K562 (cell line): ENCODE results near the gene SLX9. TPM values are rescaled to one million over a fixed set of nuclear protein-coding genes. Genes with fewer than 3 reads are reported as not detected.

Source experiments
- ATAC-seq: fragments of 200-7000 bp; cut with Tn5 transposase; 3 replicates; pipeline ENCODE4 v1.9.1; 2020; ENCODE audit warnings: moderate library complexity
- BruUV-seq: library from RNA; stranded (reverse); fragments of 400-500 nt; replicated peaks from 2 replicates; lab custom pipeline; 2021; lab: Mats Ljungman, UMichigan
- CTCF ChIA-PET: fragments of 300-600 bp; formaldehyde crosslinking; extraction: SDS; loops from one replicate; lab custom pipeline; 2021; ENCODE audit warnings: low intra/inter-chr PET ratio; lab: Yijun Ruan, JAX
- POLR2A ChIA-PET: fragments of 300-600, 350-650 bp; sonication (Branson Sonifier 250); formaldehyde crosslinking; extraction: SDS; loops from one replicate; lab custom pipeline; 2021; ENCODE audit warnings: antibody characterized with exemption, inconsistent platforms; lab: Yijun Ruan, JAX
- DNase-seq, 4 experiments: peaks; one replicate each; pipeline versions ENCODE4 v3.0.0 to v3.0.0-alpha.2; 2011 to 2018; ENCODE audit warnings: low spot score in 3 of 4, mixed read lengths in 3 of 4; ENCODE audit errors: extremely low read depth in 1 of 4
- FAIRE-seq: peaks from 2 replicates; lab custom pipeline; 2011; peaks lifted over from hg19 to GRCh38; lab: Jason Lieb, UNC
- H2AFZ ChIP-seq: 2 replicates; pipeline ENCODE4 v1.6.0; 2011; ENCODE audit warnings: low read depth, low read length, control low read depth, inconsistent platforms
- H3K27ac ChIP-seq: fragments of 200-600 bp; 3 replicates; pipeline ENCODE4 v1.8.0; 2011; ENCODE audit warnings: low read depth, mild to moderate bottlenecking, control low read depth, inconsistent platforms, low read length, moderate library complexity, mixed read lengths; ENCODE audit errors: extremely low read depth
- H3K27me3 ChIP-seq, 2 experiments: fragments of 300-600 bp in 1 of 2; 2 replicates in 1 of 2; 3 replicates in 1 of 2; pipeline versions ENCODE4 v1.6.0 to v1.8.0; 2011; ENCODE audit warnings: inconsistent platforms in 2 of 2, low read length in 2 of 2, mild to moderate bottlenecking in 1 of 2, mixed read lengths in 1 of 2, moderate library complexity in 1 of 2; ENCODE audit not compliant: control insufficient read depth in 2 of 2, insufficient read depth in 2 of 2
- H3K36me3 ChIP-seq: fragments of 300-600 bp; 3 replicates; pipeline ENCODE4 v1.8.0; 2011; ENCODE audit warnings: mild to moderate bottlenecking, low read length, inconsistent platforms; ENCODE audit not compliant: control insufficient read depth, insufficient read depth
- H3K4me1 ChIP-seq, 2 experiments: fragments of 200-600 bp in 1 of 2; replicated peaks in 1 of 2; 2 replicates in 1 of 2; 3 replicates in 1 of 2; pipeline versions ENCODE4 v1.5.1 to v1.8.0; 2011; ENCODE audit warnings: inconsistent platforms in 2 of 2, low read length in 2 of 2, mild to moderate bottlenecking in 1 of 2, mixed read lengths in 1 of 2, moderate library complexity in 1 of 2; ENCODE audit not compliant: control insufficient read depth in 2 of 2, insufficient read depth in 2 of 2
- H3K4me2 ChIP-seq: 2 replicates; pipeline ENCODE4 v1.6.1; 2011; ENCODE audit warnings: low read length, control low read depth, inconsistent platforms, mixed read lengths; ENCODE audit not compliant: insufficient read depth
- H3K4me3 ChIP-seq: fragments of 200-600 bp; sonication (generic), shearing (Covaris generic); 2 replicates; pipeline ENCODE4 v1.5.1; 2016; ENCODE audit warnings: control low read depth, inconsistent platforms
- H3K79me2 ChIP-seq: fragments of 200-600 bp; 3 replicates; pipeline ENCODE4 v1.8.0; 2011; ENCODE audit warnings: low read length, inconsistent platforms; ENCODE audit not compliant: control insufficient read depth, insufficient read depth
- H3K9ac ChIP-seq, 2 experiments: 2 replicates each; pipeline versions ENCODE4 v1.6.0 to v1.6.1; 2011; ENCODE audit warnings: low read depth in 2 of 2, low read length in 2 of 2, control low read depth in 1 of 2, inconsistent platforms in 1 of 2, mild to moderate bottlenecking in 1 of 2, mixed read lengths in 1 of 2; ENCODE audit not compliant: insufficient read depth in 1 of 2
- H3K9me1 ChIP-seq: one replicate; pipeline ENCODE4 v1.6.0; 2011; ENCODE audit warnings: inconsistent platforms, mild to moderate bottlenecking, low read length, moderate library complexity; ENCODE audit not compliant: control insufficient read depth, insufficient read depth
- H3K9me3 ChIP-seq: replicated peaks from 2 replicates; pipeline ENCODE4 v1.5.1; 2011; ENCODE audit warnings: low read depth, low read length, inconsistent platforms; ENCODE audit not compliant: control insufficient read depth, insufficient read depth
- H4K20me1 ChIP-seq: replicated peaks from 2 replicates; pipeline ENCODE4 v1.6.1; 2011; ENCODE audit warnings: low read length, inconsistent platforms, mixed read lengths; ENCODE audit not compliant: control insufficient read depth, insufficient read depth
- RBM22 ChIP-seq: fragments of 200-400 bp; formaldehyde crosslinking; IDR thresholded peaks from 2 replicates; pipeline ENCODE4 v1.6.1; 2018; ENCODE audit warnings: low read length, low read depth; ENCODE audit not compliant: poor library complexity, severe bottlenecking
- WGBS: fragments of 100-300 bp; shearing (Covaris generic); methylation state at CpG from one replicate; pipeline ENCODE4 v1.1.6; 2016; ENCODE audit warnings: low coverage, mixed read lengths; ENCODE audit not compliant: insufficient coverage; ENCODE audit errors: missing lambda C conversion rate; 5-methylcytosine and 5-hydroxymethylcytosine counted together
- in situ Hi-C: fragments of 300-500 bp; cut with MboI; formaldehyde crosslinking; loops from 4 replicates; pipeline ENCODE4 v1.15.0; 2018; ENCODE audit warnings: inconsistent platforms, mixed read lengths
- intact Hi-C: fragments of 100-400 bp; cut with micrococcal nuclease; formaldehyde crosslinking; loops from 2 replicates; pipeline ENCODE4 v1.14.2; 2022
- polyA plus RNA-seq, 8 experiments: library from polyadenylated mRNA; depleted of rRNA in 4 of 8; stranded (reverse) in 5 of 8; unstranded in 3 of 8; fragments of >200 nt; fragmentation: Nextera tagmentation in 2 of 8; fragmentation: Illumina TruSeq in 1 of 8; extraction: Ambion mirVana in 2 of 8; extraction: Trizol in 1 of 8; gene quantifications; 2 replicates each; pipeline versions ENCODE4 v1.2.1 to v1.2.3, GENCODE V29; 2011 to 2014; ENCODE audit warnings: inconsistent platforms in 1 of 8, missing spikeins in 1 of 8
- total RNA-seq, 7 experiments: library from RNA; depleted of rRNA in 6 of 7; stranded (reverse); fragments of >200 nt in 6 of 7; fragmentation: Illumina TruSeq in 2 of 7; extraction: Trizol in 2 of 7; gene quantifications; 2 replicates each; pipeline versions ENCODE4 v1.2.1 to v1.2.3, GENCODE V29; 2011 to 2021; ENCODE audit warnings: low replicate concordance in 1 of 7
- TF ChIP-seq, protein P1 (sequence below): IDR thresholded peaks from 3 replicates; pipeline ENCODE4 v1.6.1; 2011; ENCODE audit warnings: borderline replicate concordance, mild to moderate bottlenecking, moderate library complexity; ENCODE audit not compliant: insufficient read length; ENCODE audit errors: extremely low read depth

SLX9 gene
- total and polyA plus RNA-seq, 9 of the 15 experiments (the other 6 are each of a cell fraction or from before 2014, with no cell fraction given): 1.2 to 75.5 (median 16.5) TPM

DNA sequence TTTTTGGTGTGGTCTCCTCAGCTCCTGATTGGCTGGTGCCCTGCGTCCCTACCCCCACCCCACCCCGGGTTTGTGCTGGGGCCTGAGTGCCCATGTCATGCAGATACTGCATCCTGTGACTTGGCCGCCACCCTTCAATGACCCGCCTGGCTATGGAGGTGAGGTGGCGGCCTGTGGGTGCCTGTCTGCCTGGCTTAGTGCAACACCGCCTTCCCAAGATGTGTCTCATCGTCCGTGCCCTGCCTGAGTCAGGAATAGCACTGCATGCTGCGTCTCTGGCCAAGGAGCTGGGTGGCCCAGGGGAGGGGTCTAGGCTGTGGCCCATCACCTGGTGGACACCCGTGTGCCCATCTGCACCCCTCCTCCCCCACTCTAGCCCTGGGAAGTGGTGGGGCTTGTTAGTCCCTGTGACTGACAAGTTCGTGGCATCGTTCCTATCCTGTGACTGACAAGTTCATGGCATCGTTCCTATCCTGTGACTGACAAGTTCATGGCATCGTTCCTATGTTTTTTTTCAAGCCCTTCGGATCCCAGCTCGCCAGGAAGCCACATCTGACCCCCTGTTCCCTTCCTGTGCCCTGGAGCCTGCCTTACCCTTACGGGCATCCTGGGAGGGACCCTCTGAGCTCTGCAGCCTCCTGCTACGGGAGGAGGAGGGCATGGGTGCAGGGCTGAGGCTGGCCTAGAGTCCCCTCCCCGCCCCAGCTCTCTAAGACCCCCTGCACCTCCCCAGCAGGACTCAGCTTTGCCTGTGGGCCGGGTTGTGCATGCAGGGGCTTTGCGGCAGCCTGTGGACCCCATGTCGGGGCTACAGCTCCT lies 7.5 kb downstream of the SLX9 start:
- DNase-seq (peak in 2 of 4 experiments; percentile 56 to 57), FAIRE-seq (no peak), ATAC-seq (no peak)
- peaks cover 94% of the 10 kb centered on the region; the same call in 2 of the 3 replicates for H3K36me3 ChIP-seq
- H3K4me3 ChIP-seq: no peak overlapping the region
- H3K4me1 ChIP-seq: peaks cover 0 to 56% of the 10 kb centered on the region in 2 experiments; a peak in 2 of 5 replicates
- 87% methylated on average over 22 of the region's 22 CpGs for WGBS
- peak; percentile 20 for TF ChIP-seq RBM22
- TF ChIP-seq, protein P1, sequence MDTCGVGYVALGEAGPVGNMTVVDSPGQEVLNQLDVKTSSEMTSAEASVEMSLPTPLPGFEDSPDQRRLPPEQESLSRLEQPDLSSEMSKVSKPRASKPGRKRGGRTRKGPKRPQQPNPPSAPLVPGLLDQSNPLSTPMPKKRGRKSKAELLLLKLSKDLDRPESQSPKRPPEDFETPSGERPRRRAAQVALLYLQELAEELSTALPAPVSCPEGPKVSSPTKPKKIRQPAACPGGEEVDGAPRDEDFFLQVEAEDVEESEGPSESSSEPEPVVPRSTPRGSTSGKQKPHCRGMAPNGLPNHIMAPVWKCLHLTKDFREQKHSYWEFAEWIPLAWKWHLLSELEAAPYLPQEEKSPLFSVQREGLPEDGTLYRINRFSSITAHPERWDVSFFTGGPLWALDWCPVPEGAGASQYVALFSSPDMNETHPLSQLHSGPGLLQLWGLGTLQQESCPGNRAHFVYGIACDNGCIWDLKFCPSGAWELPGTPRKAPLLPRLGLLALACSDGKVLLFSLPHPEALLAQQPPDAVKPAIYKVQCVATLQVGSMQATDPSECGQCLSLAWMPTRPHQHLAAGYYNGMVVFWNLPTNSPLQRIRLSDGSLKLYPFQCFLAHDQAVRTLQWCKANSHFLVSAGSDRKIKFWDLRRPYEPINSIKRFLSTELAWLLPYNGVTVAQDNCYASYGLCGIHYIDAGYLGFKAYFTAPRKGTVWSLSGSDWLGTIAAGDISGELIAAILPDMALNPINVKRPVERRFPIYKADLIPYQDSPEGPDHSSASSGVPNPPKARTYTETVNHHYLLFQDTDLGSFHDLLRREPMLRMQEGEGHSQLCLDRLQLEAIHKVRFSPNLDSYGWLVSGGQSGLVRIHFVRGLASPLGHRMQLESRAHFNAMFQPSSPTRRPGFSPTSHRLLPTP: no peak
- peaks cover 5% of the 10 kb centered on the region for H3K9me1 ChIP-seq
- ChIA-PET POLR2A (interaction anchor here (0.6 to 4.2 kb wide), 7 partner anchors 10 to 628 kb away, joined by 3 to 14 read pairs (median 3); no protein-coding TSS in a partner anchor), CTCF (interaction anchor here (3.0 kb wide), 1 partner anchor 190 kb away, joined by 51 read pairs; no protein-coding TSS in a partner anchor)
- H3K4me2 ChIP-seq: no peak overlapping the region
- H3K9ac ChIP-seq: no peak overlapping the region; a peak in 1 of 4 replicates
- H3K27ac ChIP-seq: no peak overlapping the region
- peaks cover 64% of the 10 kb centered on the region for H4K20me1 ChIP-seq
- in situ Hi-C loops (loop anchor here (5.0 kb wide), 1 partner anchor 190 kb away; no protein-coding TSS in a partner anchor), intact Hi-C loops (no loop called here)
- no peak overlapping the region for H2AFZ ChIP-seq
- no peaks in the 10 kb centered on the region for H3K27me3 ChIP-seq
- H3K9me3 ChIP-seq: no peaks in the 10 kb centered on the region
- H3K79me2 ChIP-seq: peaks cover 89% of the 10 kb centered on the region
- no TSS peak for BruUV-seq
